Lower lobe of right lung (tissue), 2 donors: Measurements from ENCODE around the gene PIEZO2. TPM values are rescaled to one million over a fixed set of nuclear protein-coding genes. Genes with fewer than 3 reads are reported as not detected.

ENCODE experiments used
- ATAC-seq, 2 donors: fragments of 200-7000 bp; cut with Tn5 transposase; one replicate each; pipeline ENCODE4 v1.9.1; 2020 to 2022; ENCODE audit warnings: mild to moderate bottlenecking in 2 of 2, moderate library complexity in 2 of 2
- DNase-seq: peaks from one replicate; pipeline ENCODE4 v3.0.0-alpha.2; 2020
- H3K27ac ChIP-seq: fragments of 200-600 bp; one replicate; pipeline ENCODE4 v1.8.0; 2022
- H3K27me3 ChIP-seq: fragments of 200-600 bp; one replicate; pipeline ENCODE4 v1.8.0; 2022; ENCODE audit warnings: low read depth
- H3K36me3 ChIP-seq: fragments of 200-600 bp; one replicate; pipeline ENCODE4 v1.8.0; 2022; ENCODE audit warnings: mild to moderate bottlenecking
- H3K4me1 ChIP-seq: fragments of 200-600 bp; one replicate; pipeline ENCODE4 v1.8.0; 2022
- H3K4me3 ChIP-seq: fragments of 200-600 bp; one replicate; pipeline ENCODE4 v1.8.0; 2022; ENCODE audit warnings: mild to moderate bottlenecking
- H3K9me3 ChIP-seq: fragments of 200-600 bp; one replicate; pipeline ENCODE4 v1.8.0; 2022
- intact Hi-C: fragments of 100-400 bp; cut with DNase I; formaldehyde crosslinking; loops from one replicate; pipeline ENCODE4 v1.11.0; 2022
- total RNA-seq: library from RNA; stranded (reverse); fragmentation: NEBNext Ultra II Directional; extraction: Animal tissue kit (Norgen Biotek cat#: 25700); gene quantifications from one replicate; pipeline ENCODE4 v1.2.1, GENCODE V29; 2021
- TF ChIP-seq, protein P1 (sequence below): fragments of 200-600 bp; IDR thresholded peaks from one replicate; pipeline ENCODE4 v1.8.0; 2022; ENCODE audit warnings: antibody characterized with exemption, mild to moderate bottlenecking
- donor health status: DM: no; HTN: yes; CAD: no; lungs with severe emphysema.

PIEZO2 gene
- total RNA-seq, 1 donor from 2014 or later = 11.1 TPM

DNA sequence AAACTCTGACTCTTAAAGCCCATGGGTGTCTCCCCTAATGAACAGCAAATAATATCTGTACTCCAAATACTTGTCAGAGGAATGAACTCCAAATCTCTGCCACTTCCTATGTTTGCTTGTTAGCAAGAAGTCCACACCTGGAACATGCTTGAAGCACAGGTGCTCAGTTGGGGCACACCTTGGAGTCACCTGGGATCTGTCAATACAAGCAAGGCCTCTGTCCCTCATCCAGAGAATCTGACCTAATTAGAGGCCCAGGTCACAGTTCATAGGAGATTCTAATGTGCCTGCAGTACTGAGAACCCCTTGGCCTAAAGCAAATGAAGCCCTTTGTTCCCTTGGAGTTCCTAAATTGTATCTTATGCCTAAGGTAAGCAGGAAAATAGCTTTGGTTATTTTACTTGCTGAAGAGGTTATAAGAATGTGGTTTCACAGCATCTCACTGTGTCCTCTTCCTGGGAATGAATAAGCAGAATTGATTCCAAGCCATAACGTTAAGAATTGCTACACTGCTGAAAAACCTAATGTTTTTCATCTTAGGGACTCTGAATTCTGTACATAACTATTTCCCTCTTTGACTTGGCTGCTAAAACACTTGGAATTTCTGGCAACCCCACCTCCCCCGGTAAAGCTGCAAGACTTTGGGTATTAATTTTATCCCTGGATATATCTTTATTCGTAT lies 113.4 kb downstream of the PIEZO2 start:
- no peak for ATAC-seq
- Histone ChIP-seq H3K27me3 (no peaks in the 10 kb centered on the region), H3K4me1 (peaks cover 3% of the 10 kb centered on the region), H3K9me3 (no peaks in the 10 kb centered on the region), H3K27ac (no peak overlapping the region), H3K36me3 (no peaks in the 10 kb centered on the region), H3K4me3 (no peak overlapping the region)
- intact Hi-C loops = no loop called here
- no peak for DNase-seq
- TF ChIP-seq, protein P1, sequence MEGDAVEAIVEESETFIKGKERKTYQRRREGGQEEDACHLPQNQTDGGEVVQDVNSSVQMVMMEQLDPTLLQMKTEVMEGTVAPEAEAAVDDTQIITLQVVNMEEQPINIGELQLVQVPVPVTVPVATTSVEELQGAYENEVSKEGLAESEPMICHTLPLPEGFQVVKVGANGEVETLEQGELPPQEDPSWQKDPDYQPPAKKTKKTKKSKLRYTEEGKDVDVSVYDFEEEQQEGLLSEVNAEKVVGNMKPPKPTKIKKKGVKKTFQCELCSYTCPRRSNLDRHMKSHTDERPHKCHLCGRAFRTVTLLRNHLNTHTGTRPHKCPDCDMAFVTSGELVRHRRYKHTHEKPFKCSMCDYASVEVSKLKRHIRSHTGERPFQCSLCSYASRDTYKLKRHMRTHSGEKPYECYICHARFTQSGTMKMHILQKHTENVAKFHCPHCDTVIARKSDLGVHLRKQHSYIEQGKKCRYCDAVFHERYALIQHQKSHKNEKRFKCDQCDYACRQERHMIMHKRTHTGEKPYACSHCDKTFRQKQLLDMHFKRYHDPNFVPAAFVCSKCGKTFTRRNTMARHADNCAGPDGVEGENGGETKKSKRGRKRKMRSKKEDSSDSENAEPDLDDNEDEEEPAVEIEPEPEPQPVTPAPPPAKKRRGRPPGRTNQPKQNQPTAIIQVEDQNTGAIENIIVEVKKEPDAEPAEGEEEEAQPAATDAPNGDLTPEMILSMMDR = no peak

DNA sequence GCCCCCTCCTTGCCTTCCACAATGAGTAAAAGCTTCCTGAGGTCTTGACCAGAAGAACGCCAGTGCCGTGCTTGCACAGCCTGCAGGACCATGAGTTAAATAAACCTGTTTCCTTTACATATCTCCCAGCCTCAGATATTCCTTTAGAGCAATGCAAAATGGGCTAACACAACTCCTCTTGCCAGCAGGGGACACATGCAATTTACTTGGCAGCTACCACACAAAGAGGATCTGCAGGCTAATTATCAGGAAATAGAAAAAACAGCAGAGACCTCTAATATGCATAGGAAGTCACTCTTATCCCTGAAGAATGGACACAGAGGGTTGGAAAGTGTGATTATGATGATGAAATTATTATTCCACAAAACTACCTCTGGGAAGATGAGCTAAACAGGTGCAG lies 114.0 kb downstream of the PIEZO2 start:
- H3K27ac ChIP-seq = no peak overlapping the region
- intact Hi-C loops = no loop called here
- peaks cover 3% of the 10 kb centered on the region for H3K4me1 ChIP-seq
- H3K9me3 ChIP-seq = no peaks in the 10 kb centered on the region
- ATAC-seq (no peak), DNase-seq (no peak)
- TF ChIP-seq, protein P1 = no peak
- no peak overlapping the region for H3K4me3 ChIP-seq
- no peaks in the 10 kb centered on the region for H3K27me3 ChIP-seq
- no peaks in the 10 kb centered on the region for H3K36me3 ChIP-seq

DNA sequence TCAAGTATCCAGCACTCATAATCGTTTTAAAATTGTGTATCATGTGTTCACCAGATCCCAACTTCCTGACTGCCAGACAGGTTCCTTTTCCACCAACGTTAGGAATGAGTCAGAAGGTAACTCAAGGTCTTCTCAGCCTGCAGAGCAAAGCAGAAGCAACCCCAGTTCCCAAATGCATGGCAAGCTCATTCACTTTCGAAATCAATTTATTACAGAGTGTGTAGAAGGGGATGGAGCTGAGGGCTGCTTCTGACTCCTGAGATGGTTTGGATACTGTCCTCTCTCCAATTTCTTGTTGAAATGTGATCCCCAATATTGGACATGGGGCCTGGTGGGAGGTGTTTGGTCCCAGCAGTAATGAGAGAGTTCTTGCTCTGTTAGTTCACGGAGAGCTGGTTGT lies 114.5 kb downstream of the PIEZO2 start:
- intact Hi-C loops = no loop called here
- Histone ChIP-seq H3K36me3 (no peaks in the 10 kb centered on the region), H3K27me3 (no peaks in the 10 kb centered on the region), H3K4me3 (no peak overlapping the region), H3K9me3 (no peaks in the 10 kb centered on the region), H3K27ac (no peak overlapping the region), H3K4me1 (peaks cover 3% of the 10 kb centered on the region)
- TF ChIP-seq, protein P1 = no peak
- no peak for ATAC-seq
- no peak for DNase-seq

DNA sequence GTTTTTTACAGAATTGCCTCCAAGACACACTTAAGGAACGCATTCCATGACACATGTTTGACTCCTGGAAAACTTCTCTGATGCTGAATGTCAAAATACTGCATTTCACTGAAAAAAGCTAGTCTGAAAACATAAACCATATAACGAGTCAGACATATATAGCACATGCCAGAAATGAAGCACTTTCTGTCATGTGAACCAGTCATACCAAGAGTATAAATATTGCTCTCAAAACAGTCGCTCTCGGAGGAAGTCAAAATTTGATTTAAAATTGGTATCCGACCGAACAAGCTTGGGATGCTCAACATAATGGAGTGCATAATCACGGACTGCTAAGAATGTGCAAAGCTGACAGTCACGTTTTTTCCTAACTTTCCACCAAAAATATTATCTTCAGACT lies 115.9 kb downstream of the PIEZO2 start:
- DNase-seq (no peak), ATAC-seq (no peak)
- Histone ChIP-seq H3K36me3 (no peaks in the 10 kb centered on the region), H3K4me3 (no peak overlapping the region), H3K4me1 (peaks cover 3% of the 10 kb centered on the region), H3K9me3 (no peaks in the 10 kb centered on the region), H3K27ac (no peak overlapping the region), H3K27me3 (no peaks in the 10 kb centered on the region)
- intact Hi-C loops = no loop called here
- TF ChIP-seq, protein P1 = no peak

DNA sequence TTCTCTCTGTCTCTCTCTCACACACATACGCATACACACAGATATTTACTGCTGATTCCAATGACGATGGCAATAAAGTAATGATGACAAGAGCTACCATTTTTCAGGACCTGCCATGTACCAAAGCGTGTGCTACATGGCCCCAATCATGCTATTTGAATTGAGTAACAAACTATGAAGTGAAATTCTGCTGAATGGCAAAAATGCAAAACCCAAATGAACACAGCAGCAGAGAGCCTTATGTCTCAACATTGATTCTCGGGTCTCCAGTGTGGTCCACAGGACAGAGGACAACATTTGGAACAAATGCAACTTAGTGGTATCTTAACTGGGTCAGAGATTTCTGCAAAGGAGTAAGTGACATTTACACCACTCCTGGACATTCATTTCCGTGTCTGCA lies 117.4 kb downstream of the PIEZO2 start:
- no peaks in the 10 kb centered on the region for H3K9me3 ChIP-seq
- ATAC-seq (no peak), DNase-seq (no peak)
- H3K4me1 ChIP-seq = peaks cover 3% of the 10 kb centered on the region
- TF ChIP-seq, protein P1 = no peak
- H3K27ac ChIP-seq = no peak overlapping the region
- H3K4me3 ChIP-seq = no peak overlapping the region
- no peaks in the 10 kb centered on the region for H3K36me3 ChIP-seq
- no peaks in the 10 kb centered on the region for H3K27me3 ChIP-seq
- intact Hi-C loops = no loop called here
